HK-2 (cell line): ENCODE data around the gene TPM2.
A peak's percentile ranks its signal among the peaks of the same experiment; 100 is the strongest.

ENCODE experiments used
- DNase-seq: peaks from one replicate; pipeline ENCODE4 v3.0.0-alpha.2; 2018; ENCODE audit not compliant: unreplicated experiment

TPM2 gene

DNA sequence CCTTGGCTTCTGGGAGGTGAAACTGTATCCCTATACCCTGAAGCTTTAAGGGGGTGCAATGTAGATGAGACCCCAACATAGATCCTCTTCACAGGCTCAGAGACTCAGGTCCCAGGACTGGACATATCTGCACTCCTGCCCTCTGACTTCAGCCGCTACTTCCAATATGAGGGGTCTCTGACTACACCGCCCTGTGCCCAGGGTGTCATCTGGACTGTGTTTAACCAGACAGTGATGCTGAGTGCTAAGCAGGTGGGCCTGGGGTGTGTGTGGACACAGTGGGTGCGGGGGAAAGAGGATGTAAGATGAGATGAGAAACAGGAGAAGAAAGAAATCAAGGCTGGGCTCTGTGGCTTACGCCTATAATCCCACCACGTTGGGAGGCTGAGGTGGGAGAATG is 10.6 kb downstream of the TPM2 start:
- DNase-seq, result no peak

DNA sequence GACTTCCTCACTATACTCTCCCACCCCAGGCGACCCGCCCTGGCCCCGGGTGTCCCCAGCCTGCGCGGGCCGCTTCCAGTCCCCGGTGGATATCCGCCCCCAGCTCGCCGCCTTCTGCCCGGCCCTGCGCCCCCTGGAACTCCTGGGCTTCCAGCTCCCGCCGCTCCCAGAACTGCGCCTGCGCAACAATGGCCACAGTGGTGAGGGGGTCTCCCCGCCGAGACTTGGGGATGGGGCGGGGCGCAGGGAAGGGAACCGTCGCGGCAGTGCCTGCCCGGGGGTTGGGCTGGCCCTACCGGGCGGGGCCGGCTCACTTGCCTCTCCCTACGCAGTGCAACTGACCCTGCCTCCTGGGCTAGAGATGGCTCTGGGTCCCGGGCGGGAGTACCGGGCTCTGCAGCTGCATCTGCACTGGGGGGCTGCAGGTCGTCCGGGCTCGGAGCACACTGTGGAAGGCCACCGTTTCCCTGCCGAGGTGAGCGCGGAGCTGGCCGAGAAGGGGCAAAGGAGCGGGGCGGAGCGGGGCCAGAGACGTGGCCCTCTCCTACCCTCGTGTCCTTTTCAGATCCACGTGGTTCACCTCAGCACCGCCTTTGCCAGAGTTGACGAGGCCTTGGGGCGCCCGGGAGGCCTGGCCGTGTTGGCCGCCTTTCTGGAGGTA is 13.9 kb downstream of the TPM2 start:
- DNase-seq, result no peak

DNA sequence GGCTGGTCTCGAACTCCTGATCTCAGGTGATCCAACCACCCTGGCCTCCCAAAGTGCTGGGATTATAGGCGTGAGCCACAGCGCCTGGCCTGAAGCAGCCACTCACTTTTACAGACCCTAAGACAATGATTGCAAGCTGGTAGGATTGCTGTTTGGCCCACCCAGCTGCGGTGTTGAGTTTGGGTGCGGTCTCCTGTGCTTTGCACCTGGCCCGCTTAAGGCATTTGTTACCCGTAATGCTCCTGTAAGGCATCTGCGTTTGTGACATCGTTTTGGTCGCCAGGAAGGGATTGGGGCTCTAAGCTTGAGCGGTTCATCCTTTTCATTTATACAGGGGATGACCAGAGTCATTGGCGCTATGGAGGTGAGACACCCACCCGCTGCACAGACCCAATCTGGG is 14.5 kb downstream of the TPM2 start:
- no peak for DNase-seq

DNA sequence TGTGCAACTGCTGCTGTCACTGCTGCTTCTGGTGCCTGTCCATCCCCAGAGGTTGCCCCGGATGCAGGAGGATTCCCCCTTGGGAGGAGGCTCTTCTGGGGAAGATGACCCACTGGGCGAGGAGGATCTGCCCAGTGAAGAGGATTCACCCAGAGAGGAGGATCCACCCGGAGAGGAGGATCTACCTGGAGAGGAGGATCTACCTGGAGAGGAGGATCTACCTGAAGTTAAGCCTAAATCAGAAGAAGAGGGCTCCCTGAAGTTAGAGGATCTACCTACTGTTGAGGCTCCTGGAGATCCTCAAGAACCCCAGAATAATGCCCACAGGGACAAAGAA is 15.7 kb downstream of the TPM2 start:
- DNase-seq, result no peak

DNA sequence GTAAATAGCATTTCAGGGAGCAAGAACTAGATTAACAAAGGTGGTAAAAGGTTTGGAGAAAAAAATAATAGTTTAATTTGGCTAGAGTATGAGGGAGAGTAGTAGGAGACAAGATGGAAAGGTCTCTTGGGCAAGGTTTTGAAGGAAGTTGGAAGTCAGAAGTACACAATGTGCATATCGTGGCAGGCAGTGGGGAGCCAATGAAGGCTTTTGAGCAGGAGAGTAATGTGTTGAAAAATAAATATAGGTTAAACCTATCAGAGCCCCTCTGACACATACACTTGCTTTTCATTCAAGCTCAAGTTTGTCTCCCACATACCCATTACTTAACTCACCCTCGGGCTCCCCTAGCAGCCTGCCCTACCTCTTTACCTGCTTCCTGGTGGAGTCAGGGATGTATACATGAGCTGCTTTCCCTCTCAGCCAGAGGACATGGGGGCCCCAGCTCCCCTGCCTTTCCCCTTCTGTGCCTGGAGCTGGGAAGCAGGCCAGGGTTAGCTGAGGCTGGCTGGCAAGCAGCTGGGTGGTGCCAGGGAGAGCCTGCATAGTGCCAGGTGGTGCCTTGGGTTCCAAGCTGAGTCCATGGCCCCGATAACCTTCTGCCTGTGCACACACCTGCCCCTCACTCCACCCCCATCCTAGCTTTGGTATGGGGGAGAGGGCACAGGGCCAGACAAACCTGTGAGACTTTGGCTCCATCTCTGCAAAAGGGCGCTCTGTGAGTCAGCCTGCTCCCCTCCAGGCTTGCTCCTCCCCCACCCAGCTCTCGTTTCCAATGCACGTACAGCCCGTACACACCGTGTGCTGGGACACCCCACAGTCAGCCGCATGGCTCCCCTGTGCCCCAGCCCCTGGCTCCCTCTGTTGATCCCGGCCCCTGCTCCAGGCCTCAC is 16.3 kb downstream of the TPM2 start, which contains the start of gene CA9:
Gene CA9 (plus strand): TSS at position 797 of the 893 bp plus-strand sequence. CDS start 32 bp downstream, at position 829.
- no peak for DNase-seq

DNA sequence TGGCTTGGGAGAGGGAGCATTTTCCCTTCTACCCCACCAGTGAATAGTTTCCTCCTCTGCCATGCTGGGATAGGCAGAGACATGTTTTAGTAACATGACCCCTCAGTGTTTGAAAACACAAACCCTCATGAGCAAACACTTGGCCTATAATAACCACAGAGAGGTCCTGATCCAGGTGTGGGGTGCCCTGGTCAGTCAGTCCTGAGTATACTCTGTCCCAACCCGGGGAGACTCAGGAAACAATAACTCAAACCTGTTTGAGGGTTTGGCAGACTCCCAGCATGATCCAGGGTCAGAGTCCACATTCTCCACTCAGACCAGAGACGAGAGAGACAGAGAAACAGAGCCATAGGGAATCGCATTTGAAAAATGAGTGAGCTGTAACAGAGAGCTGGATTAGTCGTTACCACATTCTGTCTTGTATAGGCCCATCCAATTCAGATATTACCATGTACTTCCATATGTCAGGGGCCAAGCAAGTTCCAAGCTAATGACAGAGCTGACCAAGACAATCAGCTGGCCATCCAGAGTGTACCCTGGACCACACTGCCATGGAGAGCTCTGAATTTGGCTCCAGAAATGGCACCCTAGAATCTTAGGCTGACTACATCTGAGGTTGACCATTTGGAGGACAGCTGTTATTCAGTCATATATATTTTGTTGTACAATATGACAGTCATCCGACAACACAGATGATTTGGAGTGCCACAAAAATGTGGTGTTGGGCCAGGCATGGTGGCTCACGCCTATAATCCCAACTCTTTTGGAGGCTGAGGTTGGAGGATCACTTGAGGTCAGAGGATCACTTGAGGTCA is 20.2 kb downstream of the TPM2 start:
- no peak for DNase-seq

DNA sequence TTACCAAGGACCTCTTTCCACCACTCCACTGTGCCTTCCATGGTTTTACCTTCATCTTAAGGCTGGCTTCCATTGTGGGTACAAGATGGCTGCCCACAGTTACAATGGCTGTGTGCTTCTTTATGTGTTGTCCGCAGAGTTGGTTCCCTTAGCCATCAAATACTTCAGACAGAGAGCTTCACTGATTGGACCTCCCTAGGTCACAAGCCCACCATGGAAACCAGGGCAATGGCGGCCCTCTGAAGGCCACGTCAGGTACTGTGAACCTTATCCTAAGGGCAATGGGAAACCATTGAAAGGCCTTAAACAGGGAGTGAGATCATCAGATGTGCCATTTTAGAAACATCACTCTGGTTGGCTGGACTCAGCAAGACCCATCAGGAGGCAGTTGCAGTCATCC is 21.8 kb downstream of the TPM2 start:
- no peak for DNase-seq

DNA sequence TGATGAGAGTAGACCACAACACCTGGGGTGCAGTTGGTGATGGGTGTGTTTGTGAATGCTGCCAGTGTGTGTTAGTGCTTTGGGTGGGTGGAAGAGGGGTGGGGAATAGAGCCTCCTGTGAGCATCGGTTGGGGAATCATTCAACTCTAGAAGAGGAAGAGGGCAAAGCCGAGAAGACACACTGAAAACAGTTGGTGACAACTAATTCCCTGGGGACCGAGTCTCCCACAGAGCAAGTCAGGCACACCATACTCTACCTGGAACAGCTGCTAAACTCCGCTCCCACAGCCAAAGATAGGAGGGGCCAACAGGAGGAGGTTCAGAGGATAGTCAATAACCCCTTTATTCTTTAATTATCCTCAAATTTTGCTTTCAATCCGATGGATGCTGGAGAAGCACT is 23.2 kb downstream of the TPM2 start:
- no peak for DNase-seq

DNA sequence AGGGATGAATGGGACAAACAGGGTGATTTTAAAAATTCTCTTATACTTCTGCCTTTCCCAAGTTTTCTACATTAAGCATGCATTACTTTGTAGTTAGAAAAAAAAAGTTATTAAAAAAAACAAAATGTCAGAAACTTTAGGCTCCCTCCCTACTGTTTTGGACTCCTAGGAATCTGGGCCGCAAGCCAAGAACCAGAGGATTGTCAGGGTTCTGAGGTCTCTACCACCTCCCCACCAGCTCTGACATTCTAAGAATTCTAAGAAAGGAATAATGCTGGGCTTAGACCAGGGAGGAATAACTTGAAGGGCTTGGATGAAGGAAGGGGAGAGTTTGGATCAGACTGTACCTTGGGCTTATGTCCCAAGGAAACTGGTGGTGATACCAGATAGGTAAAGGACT is 23.7 kb downstream of the TPM2 start:
- no peak for DNase-seq

DNA sequence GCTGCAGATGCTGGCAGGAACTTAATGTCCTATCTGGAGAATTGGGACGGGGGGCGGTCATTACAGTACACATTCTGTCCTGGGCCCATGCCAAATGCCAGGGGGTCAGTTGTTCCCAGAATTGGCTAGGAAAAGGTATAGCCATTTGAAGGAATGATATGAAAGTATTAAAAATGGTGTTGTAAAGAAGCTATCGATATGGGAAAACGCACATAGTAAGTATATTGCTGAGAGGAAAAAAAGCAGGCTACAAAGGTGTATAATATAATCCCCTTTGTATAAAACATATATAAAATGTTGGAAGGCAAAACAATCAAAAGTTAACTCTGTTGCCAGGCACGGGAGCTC is 24.3 kb downstream of the TPM2 start:
- no peak for DNase-seq

DNA sequence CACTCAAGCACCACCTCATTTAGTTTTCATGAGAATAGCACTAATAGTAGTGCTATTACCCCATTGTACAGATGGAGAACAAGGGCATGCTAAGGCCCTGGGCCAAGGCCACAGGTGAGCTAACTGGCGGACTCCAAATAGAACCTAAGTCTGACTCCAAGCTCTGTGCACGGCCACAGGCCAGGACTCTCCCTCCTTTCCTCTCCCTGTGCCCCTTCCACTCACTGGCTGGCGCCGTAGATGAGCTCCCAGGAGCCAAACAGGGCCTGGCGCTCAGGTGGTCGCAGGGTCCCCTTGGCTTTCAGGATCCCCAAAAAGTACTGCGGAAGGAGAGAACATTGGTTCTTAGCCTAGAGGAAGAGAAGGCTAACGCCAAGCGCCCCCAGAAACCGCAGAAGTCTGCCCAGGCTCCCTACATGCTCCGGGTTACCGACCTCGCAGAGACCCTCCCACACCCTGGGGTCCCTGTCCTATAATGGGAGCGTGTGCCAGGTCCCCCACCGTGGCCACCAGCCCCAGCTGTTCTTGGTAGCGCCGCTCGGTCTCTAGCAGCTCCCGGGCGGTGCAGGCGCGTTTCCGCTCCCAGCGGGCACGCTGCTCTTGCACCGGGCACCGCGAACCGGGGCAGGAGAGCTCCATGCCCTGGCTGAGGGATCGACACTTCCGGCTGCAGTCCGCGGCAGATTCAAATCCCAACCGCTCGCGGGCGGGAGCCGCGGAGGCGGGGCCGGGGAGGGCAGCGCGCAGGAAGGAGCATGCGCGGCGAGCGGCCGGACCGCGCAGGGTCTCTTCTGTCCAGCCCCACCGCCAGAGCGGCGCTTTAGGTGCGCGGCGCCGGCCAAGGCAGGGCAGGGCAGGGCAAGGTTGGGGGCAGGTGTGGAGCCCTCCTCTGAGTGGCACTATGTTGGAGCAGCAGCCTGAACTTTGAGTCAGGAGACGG is 24.9 kb downstream of the TPM2 start, which contains the start of gene ARHGEF39:
Gene ARHGEF39 (minus strand): TSS at position 665 of the 940 bp plus-strand sequence. CDS start 26 bp downstream, at position 639.
- peak; percentile 80 for DNase-seq

DNA sequence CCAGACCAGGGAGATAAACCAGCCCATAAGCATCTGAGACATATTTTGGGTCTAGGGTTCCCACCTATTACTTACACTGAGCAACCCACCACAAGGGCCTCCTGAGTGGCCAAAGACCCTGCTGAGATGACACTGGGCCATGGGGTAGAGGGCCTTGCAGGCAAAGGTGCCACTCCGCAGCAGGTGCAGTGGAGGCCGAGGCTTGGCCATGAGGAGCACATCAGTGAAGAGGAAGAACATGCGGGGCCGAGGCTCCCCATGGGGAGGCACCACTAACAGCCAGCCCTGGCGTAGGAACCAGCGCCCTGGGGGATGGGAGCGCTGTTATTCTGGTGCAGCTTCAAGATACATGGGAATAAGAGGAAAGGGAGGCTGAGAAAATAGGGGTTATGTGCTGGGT is 27.3 kb downstream of the TPM2 start:
- DNase-seq, result no peak

DNA sequence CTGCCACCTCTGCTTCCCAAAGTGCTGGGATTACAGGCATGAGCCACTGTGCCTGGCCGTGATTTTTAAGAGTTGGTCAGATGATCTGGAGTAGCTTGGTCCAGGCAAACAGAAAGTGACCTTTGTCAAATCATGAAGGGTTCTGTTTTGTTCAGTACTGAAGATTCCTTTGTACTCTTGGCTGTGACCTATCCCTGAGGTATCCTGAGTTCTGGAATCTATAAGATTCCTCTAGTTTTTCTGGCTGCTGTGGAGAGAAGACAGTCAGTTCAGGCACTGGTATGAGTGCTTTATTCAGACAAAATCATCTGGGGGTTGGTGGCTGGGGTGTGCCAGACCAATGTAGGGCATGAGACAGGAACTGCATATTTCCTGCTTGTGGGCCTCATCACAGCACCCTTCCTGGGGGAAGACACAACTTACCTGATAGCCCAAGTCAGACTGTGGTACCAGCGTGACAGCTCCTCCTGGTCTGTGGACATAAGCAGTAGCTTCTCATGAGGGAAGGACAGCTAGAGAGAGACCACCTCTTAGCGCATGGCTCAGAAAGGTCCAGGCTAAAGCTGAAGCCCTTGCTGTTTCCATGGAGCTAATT is 27.9 kb downstream of the TPM2 start:
- DNase-seq, result no peak

DNA sequence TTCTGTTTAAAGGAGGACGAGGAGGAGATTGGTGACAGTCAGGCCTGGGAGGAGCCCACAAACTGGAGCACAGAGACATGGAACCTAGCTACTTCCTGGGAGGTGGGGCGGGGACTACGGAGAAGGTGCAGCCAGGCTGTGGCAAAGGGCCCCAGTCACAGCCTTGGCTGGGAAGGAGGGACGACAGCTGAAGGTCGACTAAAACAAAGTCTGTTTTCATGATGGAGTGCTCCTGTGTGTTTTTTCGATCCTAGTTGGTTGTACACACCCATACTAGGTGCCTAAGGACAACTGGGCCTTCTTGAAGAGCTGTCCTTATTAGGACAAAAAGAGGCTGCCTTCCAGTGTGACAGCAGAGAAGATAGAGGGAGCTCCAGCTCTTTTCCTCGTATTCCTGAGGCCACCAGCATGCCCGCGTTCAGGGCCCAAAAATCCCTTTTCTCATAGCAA is 28.7 kb downstream of the TPM2 start:
- DNase-seq, result no peak

DNA sequence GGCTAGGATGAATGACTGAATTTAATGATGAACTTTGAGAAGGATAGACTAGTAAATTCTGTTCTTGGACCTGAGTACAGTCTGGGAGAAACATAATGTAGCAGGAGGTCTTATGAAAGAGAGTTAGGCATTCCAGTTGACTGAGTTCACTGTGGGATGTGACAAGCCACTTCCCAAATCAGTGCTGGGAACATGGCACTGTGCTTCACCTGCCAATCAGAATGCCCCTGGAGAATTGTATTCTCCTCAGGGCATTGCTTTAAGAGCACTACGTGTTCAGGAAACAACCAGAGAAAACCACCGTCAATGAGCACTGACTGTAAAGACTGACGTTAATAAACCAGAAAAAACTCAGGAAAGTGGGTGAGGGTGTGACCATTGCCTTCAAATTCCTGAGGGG is 30.4 kb downstream of the TPM2 start:
- DNase-seq, result no peak

DNA sequence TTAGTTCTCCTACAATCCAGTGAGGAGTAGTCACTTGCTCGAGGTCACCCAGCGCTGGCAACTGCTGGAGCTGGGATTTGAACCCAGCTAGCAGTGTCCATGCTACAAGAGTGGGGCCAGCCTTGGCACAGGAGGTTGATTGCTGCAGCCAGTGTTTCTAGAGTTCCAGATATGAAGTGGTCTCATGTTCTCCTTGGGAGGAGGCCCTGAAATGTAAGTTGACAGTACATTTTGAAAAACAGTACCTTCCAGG is 30.8 kb downstream of the TPM2 start:
- no peak for DNase-seq

DNA sequence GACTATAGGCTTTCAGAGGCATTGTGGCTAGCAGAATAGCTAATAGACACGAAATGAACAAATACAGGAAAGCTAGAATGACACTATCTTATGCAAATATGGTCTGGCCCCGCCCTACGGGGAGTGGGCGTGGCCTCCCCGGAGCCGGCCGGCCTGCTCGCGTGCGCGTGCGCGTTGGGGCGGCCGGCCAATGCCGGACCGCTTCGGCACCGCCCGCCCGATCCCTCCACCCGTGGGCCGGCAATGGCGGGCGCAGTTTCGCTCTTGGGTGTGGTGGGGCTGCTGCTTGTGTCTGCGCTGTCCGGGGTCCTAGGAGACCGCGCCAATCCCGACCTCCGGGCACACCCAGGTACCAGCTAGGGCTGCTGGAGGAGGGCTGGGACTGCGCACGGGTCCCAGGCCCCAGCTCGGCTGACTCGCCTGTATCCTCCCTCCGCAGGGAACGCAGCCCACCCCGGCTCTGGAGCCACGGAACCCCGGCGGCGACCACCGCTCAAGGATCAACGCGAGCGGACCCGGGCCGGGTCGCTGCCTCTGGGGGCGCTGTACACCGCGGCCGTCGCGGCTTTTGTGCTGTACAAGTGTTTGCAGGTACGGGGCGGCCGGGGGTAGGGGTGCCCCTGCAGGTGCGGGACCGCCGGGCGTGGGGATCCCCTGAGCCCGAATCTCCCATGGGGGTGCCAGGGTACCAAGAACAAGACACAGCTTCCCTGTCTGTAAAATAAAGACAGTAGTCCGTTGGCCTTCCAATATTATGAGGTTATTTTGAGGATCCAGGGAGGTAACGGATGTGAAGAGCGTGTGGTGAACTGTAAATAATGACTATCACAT is 31.4 kb downstream of the TPM2 start, which contains the start of gene CCDC107:
Gene CCDC107 (plus strand): TSS at position 156 of the 831 bp plus-strand sequence. CDS start 88 bp downstream, at position 244.
- peak; percentile 79 for DNase-seq

DNA sequence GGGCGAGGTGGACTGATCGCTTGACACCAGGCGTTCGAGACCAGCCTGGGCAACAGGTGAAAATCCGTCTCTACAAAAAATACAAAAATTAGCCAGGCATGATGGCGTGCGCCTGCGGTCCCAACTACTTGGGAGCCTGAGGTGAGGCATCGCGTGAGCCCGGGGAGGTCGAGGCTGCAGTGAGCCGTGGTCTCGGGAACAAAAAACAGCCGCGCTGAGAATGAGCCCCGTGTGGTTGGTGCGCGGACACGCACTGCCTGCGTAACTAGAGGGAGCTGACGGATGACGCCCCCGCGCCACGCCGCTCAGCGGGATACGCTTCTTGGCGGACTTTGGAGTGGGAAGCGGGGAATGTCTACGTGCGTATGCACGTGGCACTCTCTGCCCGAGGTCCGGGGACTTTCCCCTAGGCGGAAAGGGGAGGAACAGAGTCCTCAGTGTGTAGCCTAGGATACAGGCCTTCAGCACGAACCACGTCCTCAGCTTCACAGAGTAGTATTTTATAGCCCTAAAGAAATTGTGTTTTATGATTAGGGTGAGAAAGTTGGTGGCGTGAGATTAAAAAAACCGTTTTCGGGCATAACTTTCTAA is 32.1 kb downstream of the TPM2 start, which contains the start of gene RMRP:
Gene RMRP (minus strand): TSS at position 474 of the 591 bp plus-strand sequence.
- peak; percentile 94 for DNase-seq

DNA sequence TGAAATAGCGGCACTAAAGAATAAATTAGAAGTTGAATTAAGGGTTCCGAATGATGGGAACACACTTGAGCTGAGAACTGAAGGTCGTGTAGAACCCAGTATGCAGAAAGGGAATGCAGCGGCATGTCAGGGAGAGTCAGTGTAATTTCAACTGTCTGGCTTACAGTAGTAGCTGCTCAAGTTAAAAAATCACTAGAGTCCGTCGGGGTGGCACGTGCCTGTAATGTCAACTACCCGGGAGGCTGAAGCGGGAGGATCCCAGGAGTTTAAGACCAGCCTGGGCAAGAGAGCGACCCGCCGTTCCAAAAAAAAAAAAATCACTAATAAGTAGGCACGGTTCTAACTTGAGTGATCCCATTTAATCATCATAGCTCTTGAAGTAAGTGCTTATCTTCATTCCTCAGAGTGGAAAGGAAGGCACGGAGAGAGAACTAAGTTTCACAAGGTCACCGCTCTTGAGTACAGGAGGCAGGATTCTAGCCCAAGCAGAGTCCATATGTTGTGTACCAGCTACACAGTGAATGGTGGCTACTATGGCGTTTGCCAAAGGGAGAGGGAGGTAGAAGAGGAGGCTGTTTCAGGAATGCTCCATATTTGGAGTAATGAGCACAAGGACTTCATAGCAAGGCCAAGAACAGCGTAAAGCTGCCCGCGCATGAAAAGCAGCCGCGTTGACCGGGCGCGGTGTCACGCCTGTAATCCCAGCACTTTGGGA is 32.7 kb downstream of the TPM2 start:
- no peak for DNase-seq
